Natural killer cell (primary cell): ENCODE data around the gene CERS1. TPM values are rescaled to one million over a fixed set of nuclear protein-coding genes. Genes with fewer than 3 reads are reported as not detected.

ENCODE experiments used
- ATAC-seq, 3 donors: fragments of 150-1000 bp in 2 of 3; fragments of 200-7000 bp in 1 of 3; cut with Tn5 transposase; 1 replicate in 1 of 3; 2 replicates in 2 of 3; pipeline ENCODE4 v1.10.0; 2021; ENCODE audit warnings: mild to moderate bottlenecking in 2 of 3, moderate library complexity in 2 of 3
- DNase-seq, 2 donors: peaks; one replicate each; pipeline versions ENCODE4 v3.0.0 to v3.0.0-alpha.2; 2013 to 2021; ENCODE audit warnings: mixed read lengths in 1 of 2
- H3K27ac ChIP-seq: one replicate; pipeline ENCODE4 v1.5.1; 2013; ENCODE audit warnings: mild to moderate bottlenecking, low read length
- H3K27me3 ChIP-seq: one replicate; pipeline ENCODE4 v1.6.1; 2013; ENCODE audit warnings: low read length; ENCODE audit not compliant: control insufficient read depth, insufficient read depth
- H3K36me3 ChIP-seq: one replicate; pipeline ENCODE4 v1.6.1; 2013; ENCODE audit warnings: low read length; ENCODE audit not compliant: control insufficient read depth, insufficient read depth
- H3K4me1 ChIP-seq: one replicate; pipeline ENCODE4 v1.6.1; 2013; ENCODE audit warnings: low read length; ENCODE audit not compliant: control insufficient read depth, insufficient read depth
- H3K4me3 ChIP-seq: one replicate; pipeline ENCODE4 v1.5.1; 2013; ENCODE audit warnings: low read length
- H3K9me3 ChIP-seq: one replicate; pipeline ENCODE4 v1.6.1; 2013; ENCODE audit warnings: low read length; ENCODE audit not compliant: control insufficient read depth, insufficient read depth
- H3K27ac Mint-ChIP-seq, 2 donors: one replicate each; pipeline ENCODE4 v1.8.0; 2022; ENCODE audit warnings: mild to moderate bottlenecking in 2 of 2, mixed read lengths in 2 of 2, moderate library complexity in 1 of 2
- H3K27me3 Mint-ChIP-seq, 2 donors: one replicate each; pipeline ENCODE4 v1.8.0; 2022; ENCODE audit warnings: low read depth in 2 of 2, mixed read lengths in 2 of 2
- H3K36me3 Mint-ChIP-seq: one replicate; pipeline ENCODE4 v1.8.0; 2022; ENCODE audit warnings: mixed read lengths
- H3K4me1 Mint-ChIP-seq, 2 donors: one replicate each; pipeline ENCODE4 v1.8.0; 2022; ENCODE audit warnings: mixed read lengths in 2 of 2
- H3K4me3 Mint-ChIP-seq: one replicate; pipeline ENCODE4 v1.8.0; 2022; ENCODE audit warnings: mild to moderate bottlenecking, moderate library complexity, mixed read lengths
- H3K9me3 Mint-ChIP-seq, 2 donors: one replicate each; pipeline ENCODE4 v1.8.0; 2022; ENCODE audit warnings: mixed read lengths in 2 of 2
- CTCF ChIP-seq: fragments of 200-600 bp; IDR thresholded peaks from one replicate; pipeline ENCODE4 v1.8.0; 2022; ENCODE audit warnings: antibody characterized with exemption
- WGBS: methylation state at CpG from one replicate; pipeline ENCODE4 v1.1.7; 2013; ENCODE audit warnings: missing lambda C conversion rate; ENCODE audit not compliant: insufficient coverage; 5-methylcytosine and 5-hydroxymethylcytosine counted together
- intact Hi-C: fragments of 100-400 bp; cut with micrococcal nuclease; formaldehyde crosslinking; loops from one replicate; pipeline ENCODE4 v1.14.2; 2022
- total RNA-seq, 4 donors: library from RNA; stranded (reverse); fragments of 120-200 nt in 1 of 4; gene quantifications; one replicate each; pipeline versions ENCODE4 v1.2.3 to v1.2.4, GENCODE V29; 2013 to 2022

CERS1 gene
- total RNA-seq, 3 donors from 2014 or later (not counting 1 experiment from before 2014, with no cell fraction given), result not detected

- WGBS, result 90% methylated on average over 5 of the region's 5 CpGs
- Mint-ChIP-seq H3K36me3 (no peaks in the 10 kb centered on the region), H3K27ac (no peak overlapping the region), H3K4me1 (peaks cover 5 to 9% of the 10 kb centered on the region in 2 donors), H3K9me3 (no peaks in the 10 kb centered on the region), H3K27me3 (peaks cover 0 to 6% of the 10 kb centered on the region in 2 donors), H3K4me3 (no peak overlapping the region)
- no peak for ATAC-seq
- peaks cover 2% of the 10 kb centered on the region for H3K4me1 ChIP-seq
- no peaks in the 10 kb centered on the region for H3K36me3 ChIP-seq
- intact Hi-C loops, result no loop called here
- no peak overlapping the region for H3K27ac ChIP-seq
- no peak for TF ChIP-seq CTCF
- no peak overlapping the region for H3K4me3 ChIP-seq
- DNase-seq, result no peak
- H3K9me3 ChIP-seq, result no peaks in the 10 kb centered on the region
- H3K27me3 ChIP-seq, result peaks cover 2% of the 10 kb centered on the region
These were observed 20.2 kb downstream of the CERS1 start for GRCh38 chr19:18875726-18876125.

- no peak overlapping the region for H3K4me3 ChIP-seq
- no peaks in the 10 kb centered on the region for H3K9me3 ChIP-seq
- no peak overlapping the region for H3K27ac ChIP-seq
- TF ChIP-seq CTCF, result no peak
- WGBS, result 89% methylated on average over 7 of the region's 7 CpGs
- peaks cover 17% of the 10 kb centered on the region for H3K4me1 ChIP-seq
- Mint-ChIP-seq H3K4me3 (no peak overlapping the region), H3K9me3 (no peaks in the 10 kb centered on the region), H3K4me1 (peaks cover 5 to 19% of the 10 kb centered on the region in 2 donors), H3K27ac (no peak overlapping the region), H3K36me3 (no peaks in the 10 kb centered on the region), H3K27me3 (peaks cover 0 to 9% of the 10 kb centered on the region in 2 donors)
- H3K27me3 ChIP-seq, result peaks cover 2% of the 10 kb centered on the region
- DNase-seq (no peak), ATAC-seq (no peak)
- intact Hi-C loops, result no loop called here
- peaks cover 17% of the 10 kb centered on the region for H3K36me3 ChIP-seq
These were observed 24.4 kb downstream of the CERS1 start for GRCh38 chr19:18871543-18871942.

GRCh38 chr19:18870531-18871172, 25.3 kb downstream of the CERS1 start:
- DNase-seq (no peak), ATAC-seq (no peak)
- WGBS, result 13% methylated on average over 25 of the region's 25 CpGs
- Histone ChIP-seq H3K4me1 (peaks cover 17% of the 10 kb centered on the region), H3K9me3 (no peaks in the 10 kb centered on the region), H3K36me3 (peaks cover 25% of the 10 kb centered on the region), H3K27me3 (peaks cover 2% of the 10 kb centered on the region), H3K27ac (no peak overlapping the region), H3K4me3 (no peak overlapping the region)
- Mint-ChIP-seq H3K4me3 (peak overlapping the region; percentile 49), H3K27me3 (peaks cover 0 to 9% of the 10 kb centered on the region in 2 donors), H3K4me1 (peaks cover 5 to 19% of the 10 kb centered on the region in 2 donors), H3K9me3 (no peaks in the 10 kb centered on the region), H3K36me3 (no peaks in the 10 kb centered on the region), H3K27ac (peak overlapping the region in 1 of 2 donors; percentile 21)
- intact Hi-C loops, result no loop called here
- TF ChIP-seq CTCF, result no peak
